ENCODE results near the gene LAMP1. TPM values are rescaled to one million over a fixed set of nuclear protein-coding genes. Genes with fewer than 3 reads are reported as not detected.

Gene LAMP1
- total RNA-seq, 5 donors from 2014 or later (not counting 1 experiment from before 2014, with no cell fraction given): 83.6 to 120 (median 112) TPM

GRCh38 chr13:113327766-113328471 is 30.9 kb downstream of the LAMP1 start:
- CTCF ChIA-PET: no interaction called here
- DNase-seq (no peak), ATAC-seq (replicated peaks in 1 of 4) (peak in 2 of 4 experiments; percentile 25 to 40)
- POLR2A ChIA-PET: no interaction called here
- H3K27ac Mint-ChIP-seq: no peak overlapping the region
- Histone ChIP-seq H3K4me1 (ENCODE audit: control insufficient read depth in 1 of 2, extremely low read depth in 1 of 2, insufficient read depth in 2 of 2, low read length in 2 of 2) (peaks cover 0 to 4% of the 10 kb centered on the region in 2 experiments), H3K9me3 (no peaks in the 10 kb centered on the region), H3K4me3 (ENCODE audit: control insufficient read depth in 1 of 2, extremely low read depth in 1 of 2, low read length in 1 of 2) (no peak overlapping the region), H3K36me3 (ENCODE audit: control insufficient read depth in 2 of 2, extremely low read depth in 1 of 2, insufficient read depth in 1 of 2, low read length in 1 of 2) (peaks cover 2 to 13% of the 10 kb centered on the region in 2 donors), H3K27me3 (replicated peaks in 1 of 2; ENCODE audit: control insufficient read depth in 2 of 2, extremely low read depth in 1 of 2, insufficient read depth in 2 of 2, low read length in 1 of 2) (peaks cover 0 to 18% of the 10 kb centered on the region in 2 experiments), H3K27ac (ENCODE audit: low read length) (no peak overlapping the region)
- H3K4me1 Mint-ChIP-seq: peaks cover 3 to 4% (median 4%) of the 10 kb centered on the region in 3 donors
- no peaks in the 10 kb centered on the region for H3K27me3 Mint-ChIP-seq
- H3K36me3 Mint-ChIP-seq: peaks cover 18% of the 10 kb centered on the region
- no peak overlapping the region for H3K4me3 Mint-ChIP-seq
- no peaks in the 10 kb centered on the region for H3K9me3 Mint-ChIP-seq
- WGBS (ENCODE audit: insufficient coverage): 66% methylated on average over 11 of the region's 20 CpGs

DNA sequence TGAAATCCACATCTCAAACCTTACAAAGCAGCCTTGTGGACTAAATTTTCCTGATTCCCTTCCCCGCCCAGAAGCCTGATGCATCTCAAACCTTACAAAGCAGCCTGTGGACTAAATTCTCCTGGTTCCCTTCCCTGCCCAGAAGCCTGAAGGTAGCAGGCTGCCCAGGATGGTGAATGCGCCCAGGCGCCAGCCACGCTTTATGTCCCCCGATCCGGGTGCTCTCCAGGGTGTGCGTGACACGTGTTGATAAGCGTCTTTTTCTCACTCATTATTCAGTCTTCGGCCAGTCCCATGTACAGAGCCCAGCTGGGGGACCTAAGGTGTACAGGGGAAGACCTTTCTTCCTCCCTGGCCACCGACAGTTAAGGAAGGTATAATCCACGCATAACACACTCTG is 31.8 kb downstream of the LAMP1 start:
- Histone ChIP-seq H3K4me3 (ENCODE audit: control insufficient read depth in 1 of 2, extremely low read depth in 1 of 2, low read length in 1 of 2) (no peak overlapping the region), H3K36me3 (ENCODE audit: control insufficient read depth in 2 of 2, extremely low read depth in 1 of 2, insufficient read depth in 1 of 2, low read length in 1 of 2) (peaks cover 2 to 5% of the 10 kb centered on the region in 2 donors), H3K4me1 (ENCODE audit: control insufficient read depth in 1 of 2, extremely low read depth in 1 of 2, insufficient read depth in 2 of 2, low read length in 2 of 2) (peaks cover 0 to 4% of the 10 kb centered on the region in 2 experiments), H3K27ac (ENCODE audit: low read length) (no peak overlapping the region), H3K27me3 (replicated peaks in 1 of 2; ENCODE audit: control insufficient read depth in 2 of 2, extremely low read depth in 1 of 2, insufficient read depth in 2 of 2, low read length in 1 of 2) (peaks cover 0 to 18% of the 10 kb centered on the region in 2 experiments), H3K9me3 (no peaks in the 10 kb centered on the region)
- H3K4me1 Mint-ChIP-seq: peaks cover 3 to 4% (median 4%) of the 10 kb centered on the region in 3 donors
- H3K27ac Mint-ChIP-seq: no peak overlapping the region
- POLR2A ChIA-PET: no interaction called here
- 100% methylated on average over 5 of the region's 12 CpGs for WGBS (ENCODE audit: insufficient coverage)
- H3K27me3 Mint-ChIP-seq: no peaks in the 10 kb centered on the region
- ATAC-seq (replicated peaks in 1 of 4) (no peak), DNase-seq (no peak)
- H3K4me3 Mint-ChIP-seq: no peak overlapping the region
- no peaks in the 10 kb centered on the region for H3K9me3 Mint-ChIP-seq
- peaks cover 9% of the 10 kb centered on the region for H3K36me3 Mint-ChIP-seq
- CTCF ChIA-PET: no interaction called here

DNA sequence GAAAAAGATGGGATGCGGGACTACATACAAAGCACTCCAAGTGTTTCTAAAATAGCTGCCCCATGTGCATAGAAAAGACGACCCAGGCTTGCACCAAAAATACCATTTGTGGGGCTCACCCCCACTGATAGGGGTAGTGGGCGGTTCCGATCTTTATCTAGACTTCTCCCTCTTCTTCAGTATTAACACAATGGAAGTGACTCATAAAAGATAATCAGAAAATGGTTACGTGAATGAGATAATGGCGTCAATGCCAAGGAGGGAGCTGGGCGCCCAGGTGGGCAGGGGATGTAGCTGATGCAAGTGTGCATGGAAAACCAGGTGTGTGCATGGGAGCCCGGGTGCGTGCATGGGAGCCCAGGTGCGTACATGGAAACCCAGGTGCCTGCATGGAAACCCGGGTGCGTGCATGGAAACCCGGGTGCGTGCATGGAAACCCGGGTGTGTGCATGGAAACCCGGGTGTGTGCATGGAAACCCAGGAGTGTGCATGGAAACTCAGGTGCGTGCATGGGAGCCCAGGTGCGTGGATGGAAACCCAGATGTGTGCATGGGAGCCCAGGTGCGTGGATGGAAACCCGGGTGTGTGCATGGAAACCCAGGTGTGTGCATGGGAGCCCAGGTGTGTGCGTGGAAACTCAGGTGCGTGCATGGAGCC is 32.7 kb downstream of the LAMP1 start:
- no peaks in the 10 kb centered on the region for H3K9me3 Mint-ChIP-seq
- peaks cover 2% of the 10 kb centered on the region for H3K36me3 Mint-ChIP-seq
- peaks cover 0 to 2% of the 10 kb centered on the region in 2 donors for H3K27me3 Mint-ChIP-seq
- POLR2A ChIA-PET: no interaction called here
- Histone ChIP-seq H3K4me1 (ENCODE audit: control insufficient read depth in 1 of 2, extremely low read depth in 1 of 2, insufficient read depth in 2 of 2, low read length in 2 of 2) (peaks cover 0 to 4% of the 10 kb centered on the region in 2 experiments), H3K4me3 (ENCODE audit: control insufficient read depth in 1 of 2, extremely low read depth in 1 of 2, low read length in 1 of 2) (no peak overlapping the region), H3K36me3 (ENCODE audit: control insufficient read depth in 2 of 2, extremely low read depth in 1 of 2, insufficient read depth in 1 of 2, low read length in 1 of 2) (peaks cover 2 to 3% of the 10 kb centered on the region in 2 donors), H3K27ac (ENCODE audit: low read length) (no peak overlapping the region), H3K9me3 (no peaks in the 10 kb centered on the region), H3K27me3 (replicated peaks in 1 of 2; ENCODE audit: control insufficient read depth in 2 of 2, extremely low read depth in 1 of 2, insufficient read depth in 2 of 2, low read length in 1 of 2) (peaks cover 0 to 24% of the 10 kb centered on the region in 2 experiments)
- CTCF ChIA-PET: no interaction called here
- WGBS (ENCODE audit: insufficient coverage): 94% methylated on average over 15 of the region's 22 CpGs
- no peak overlapping the region for H3K4me3 Mint-ChIP-seq
- H3K4me1 Mint-ChIP-seq: peaks cover 3 to 4% (median 4%) of the 10 kb centered on the region in 3 donors
- no peak overlapping the region for H3K27ac Mint-ChIP-seq
- no peak for DNase-seq
- ATAC-seq (replicated peaks in 1 of 4): no peak

DNA sequence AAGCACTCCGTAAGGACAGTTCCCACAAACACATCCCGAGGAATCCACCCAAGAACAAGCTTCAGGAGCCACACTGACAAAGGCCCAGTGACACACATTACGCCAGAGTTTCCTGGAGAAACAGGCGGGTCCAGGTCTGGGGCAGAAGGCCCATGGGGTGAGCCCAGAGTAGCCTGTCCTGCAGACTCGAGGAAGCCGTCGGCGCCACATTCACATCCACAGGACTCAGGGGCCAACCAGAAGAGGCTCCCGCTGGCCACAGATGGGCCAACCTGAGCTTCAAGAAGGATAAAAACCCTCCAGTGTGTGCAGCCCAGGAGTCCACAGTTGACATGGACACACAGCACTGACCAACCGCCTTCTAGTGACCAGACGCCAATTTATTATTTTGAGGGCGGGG is 35.6 kb downstream of the LAMP1 start:
- H3K4me3 ChIP-seq (ENCODE audit: control insufficient read depth in 1 of 2, extremely low read depth in 1 of 2, low read length in 1 of 2): no peak overlapping the region
- ATAC-seq (replicated peaks in 1 of 4) (no peak), DNase-seq (no peak)
- H3K4me3 Mint-ChIP-seq: no peak overlapping the region
- H3K36me3 Mint-ChIP-seq: no peaks in the 10 kb centered on the region
- H3K27me3 ChIP-seq (replicated peaks in 1 of 2; ENCODE audit: control insufficient read depth in 2 of 2, extremely low read depth in 1 of 2, insufficient read depth in 2 of 2, low read length in 1 of 2): peaks cover 0 to 39% of the 10 kb centered on the region in 2 experiments
- peaks cover 5% of the 10 kb centered on the region in 2 donors for H3K27me3 Mint-ChIP-seq
- POLR2A ChIA-PET: no interaction called here
- H3K9me3 Mint-ChIP-seq: no peaks in the 10 kb centered on the region
- 94% methylated on average over 12 of the region's 12 CpGs for WGBS (ENCODE audit: insufficient coverage)
- peaks cover 3 to 4% (median 4%) of the 10 kb centered on the region in 3 donors for H3K4me1 Mint-ChIP-seq
- CTCF ChIA-PET: interaction anchor here in 1 of 2 donors (0.5 kb wide), 1 partner anchor 260 kb away, joined by 3 read pairs; no protein-coding TSS in a partner anchor
- H3K4me1 ChIP-seq (ENCODE audit: control insufficient read depth in 1 of 2, extremely low read depth in 1 of 2, insufficient read depth in 2 of 2, low read length in 2 of 2): peaks cover 0 to 4% of the 10 kb centered on the region in 2 experiments
- no peak overlapping the region for H3K27ac ChIP-seq (ENCODE audit: low read length)
- H3K9me3 ChIP-seq: no peaks in the 10 kb centered on the region
- H3K27ac Mint-ChIP-seq: no peak overlapping the region
- H3K36me3 ChIP-seq (ENCODE audit: control insufficient read depth in 2 of 2, extremely low read depth in 1 of 2, insufficient read depth in 1 of 2, low read length in 1 of 2): no peaks in the 10 kb centered on the region

GRCh38 chr13:113333076-113333475 is 36.0 kb downstream of the LAMP1 start:
- no peak overlapping the region for H3K4me3 Mint-ChIP-seq
- H3K27ac Mint-ChIP-seq: no peak overlapping the region
- Histone ChIP-seq H3K27ac (ENCODE audit: low read length) (no peak overlapping the region), H3K4me1 (ENCODE audit: control insufficient read depth in 1 of 2, extremely low read depth in 1 of 2, insufficient read depth in 2 of 2, low read length in 2 of 2) (peaks cover 0 to 3% of the 10 kb centered on the region in 2 experiments), H3K9me3 (no peaks in the 10 kb centered on the region), H3K4me3 (ENCODE audit: control insufficient read depth in 1 of 2, extremely low read depth in 1 of 2, low read length in 1 of 2) (no peak overlapping the region), H3K36me3 (ENCODE audit: control insufficient read depth in 2 of 2, extremely low read depth in 1 of 2, insufficient read depth in 1 of 2, low read length in 1 of 2) (no peaks in the 10 kb centered on the region), H3K27me3 (replicated peaks in 1 of 2; ENCODE audit: control insufficient read depth in 2 of 2, extremely low read depth in 1 of 2, insufficient read depth in 2 of 2, low read length in 1 of 2) (peaks cover 0 to 44% of the 10 kb centered on the region in 2 experiments)
- POLR2A ChIA-PET: no interaction called here
- H3K9me3 Mint-ChIP-seq: no peaks in the 10 kb centered on the region
- 68% methylated on average over 11 of the region's 14 CpGs for WGBS (ENCODE audit: insufficient coverage)
- peaks cover 5% of the 10 kb centered on the region in 2 donors for H3K27me3 Mint-ChIP-seq
- H3K4me1 Mint-ChIP-seq: peaks cover 3 to 4% (median 4%) of the 10 kb centered on the region in 3 donors
- no peak for DNase-seq
- no peak for ATAC-seq (replicated peaks in 1 of 4)
- CTCF ChIA-PET: interaction anchor here in 1 of 2 donors (0.6 kb wide), 1 partner anchor 12 kb away, joined by 4 read pairs; no protein-coding TSS in a partner anchor
- H3K36me3 Mint-ChIP-seq: no peaks in the 10 kb centered on the region

- no peak overlapping the region for H3K27ac Mint-ChIP-seq
- no peaks in the 10 kb centered on the region for H3K9me3 Mint-ChIP-seq
- DNase-seq: no peak
- no peaks in the 10 kb centered on the region for H3K36me3 Mint-ChIP-seq
- CTCF ChIA-PET: no interaction called here
- Histone ChIP-seq H3K9me3 (no peaks in the 10 kb centered on the region), H3K27me3 (replicated peaks in 1 of 2; ENCODE audit: control insufficient read depth in 2 of 2, extremely low read depth in 1 of 2, insufficient read depth in 2 of 2, low read length in 1 of 2) (peaks cover 0 to 38% of the 10 kb centered on the region in 2 experiments), H3K27ac (ENCODE audit: low read length) (no peak overlapping the region), H3K4me1 (ENCODE audit: control insufficient read depth in 1 of 2, extremely low read depth in 1 of 2, insufficient read depth in 2 of 2, low read length in 2 of 2) (no peaks in the 10 kb centered on the region), H3K36me3 (ENCODE audit: control insufficient read depth in 2 of 2, extremely low read depth in 1 of 2, insufficient read depth in 1 of 2, low read length in 1 of 2) (no peaks in the 10 kb centered on the region), H3K4me3 (ENCODE audit: control insufficient read depth in 1 of 2, extremely low read depth in 1 of 2, low read length in 1 of 2) (no peak overlapping the region)
- no peak overlapping the region for H3K4me3 Mint-ChIP-seq
- H3K27me3 Mint-ChIP-seq: peaks cover 5 to 6% of the 10 kb centered on the region in 2 donors
- no peaks in the 10 kb centered on the region for H3K4me1 Mint-ChIP-seq
- POLR2A ChIA-PET: no interaction called here
- 81% methylated on average over 16 of the region's 17 CpGs for WGBS (ENCODE audit: insufficient coverage)
- no peak for ATAC-seq (replicated peaks in 1 of 4)
Measured at GRCh38 chr13:113337556-113337955, 40.5 kb downstream of the LAMP1 start.

Measured in T-cell (primary cell).